DMS53 treated with DMSO at 0.1 percent for 48 hours (cell line): Measurements from ENCODE around the gene SPIB.
A peak's percentile ranks its signal among the peaks of the same experiment; 100 is the strongest.
"Not testable (repeated sequence)": the region's sequence is repeated elsewhere in the genome, so short reads cannot be mapped to it uniquely, and the experiment has no call there.

Experiments used
- DNase-seq: peaks from one replicate; lab custom pipeline; 2025; ENCODE audit not compliant: unreplicated experiment; lab: John Stamatoyannopoulos, UW

SPIB gene

DNA sequence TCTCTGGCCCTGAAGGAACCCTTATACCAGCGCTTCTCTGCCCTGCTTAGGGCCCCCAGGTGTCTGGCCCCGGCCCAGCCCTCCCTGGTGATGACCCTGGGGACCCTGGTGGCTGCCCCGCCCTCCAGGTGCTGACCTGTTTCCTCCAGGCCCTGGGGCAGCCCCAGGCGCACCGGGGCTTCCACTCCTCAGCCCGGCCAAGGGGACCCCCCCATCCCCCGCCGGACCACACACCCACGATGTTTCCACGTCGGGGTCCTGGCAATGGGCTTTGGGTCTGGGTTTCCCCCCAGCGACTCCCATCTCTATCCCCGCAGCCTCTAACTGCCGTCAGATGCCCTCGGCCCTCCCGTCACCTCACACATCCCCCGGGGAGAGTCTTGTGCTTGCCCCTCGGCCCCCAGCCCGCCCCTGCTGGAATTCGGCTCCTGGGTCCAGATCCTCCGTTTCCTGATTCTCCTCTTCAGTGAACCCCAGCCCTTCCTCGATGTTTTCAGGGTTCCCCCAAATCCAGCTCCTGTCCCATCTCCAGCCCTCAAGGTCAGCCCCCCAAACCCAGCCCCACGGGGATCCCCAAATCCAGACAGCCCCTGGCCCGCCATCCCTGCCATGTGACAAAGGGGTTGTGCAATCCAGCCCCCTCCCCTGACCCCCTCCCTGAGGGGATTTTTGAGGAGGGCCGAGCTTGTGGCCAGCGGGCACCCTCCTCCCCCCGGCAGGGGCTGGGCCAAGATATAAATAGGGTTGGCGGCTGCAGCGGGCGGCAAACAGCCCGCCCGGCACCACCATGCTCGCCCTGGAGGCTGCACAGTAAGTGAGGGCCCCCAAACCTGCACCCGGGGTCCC is at the start of gene SPIB:
TSS of gene SPIB (plus strand) at position 763 of the 846 bp plus-strand sequence. CDS start at position 788, 25 bp downstream.
- no peak for DNase-seq

DNA sequence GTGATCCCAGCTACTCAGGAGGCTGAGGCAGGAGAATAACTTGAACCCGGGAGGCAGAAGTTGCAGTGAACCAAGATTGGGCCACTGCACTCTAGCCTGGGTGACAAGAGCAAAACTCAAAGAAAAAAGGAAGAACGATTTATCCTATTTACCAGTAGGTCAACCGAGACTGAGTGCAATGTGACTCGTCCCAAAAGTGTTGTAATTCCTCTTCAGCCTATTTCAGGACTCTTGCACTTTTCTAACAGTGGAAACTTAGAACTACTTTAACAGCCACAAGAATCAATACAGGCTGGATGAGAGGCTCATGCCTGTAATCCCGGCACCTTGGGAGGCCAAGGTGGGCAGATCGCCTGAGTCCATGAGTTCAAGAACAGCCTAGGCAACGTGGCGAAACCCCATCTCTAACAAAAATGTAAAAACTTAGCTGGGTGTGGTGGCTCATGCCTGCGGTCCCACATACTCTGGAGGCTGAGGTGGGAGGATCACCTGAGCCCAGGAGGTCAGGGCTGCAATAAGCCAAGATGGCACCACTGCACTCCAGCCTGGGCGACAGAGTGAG is 46.7 kb upstream of the SPIB start:
- no peak for DNase-seq

DNA sequence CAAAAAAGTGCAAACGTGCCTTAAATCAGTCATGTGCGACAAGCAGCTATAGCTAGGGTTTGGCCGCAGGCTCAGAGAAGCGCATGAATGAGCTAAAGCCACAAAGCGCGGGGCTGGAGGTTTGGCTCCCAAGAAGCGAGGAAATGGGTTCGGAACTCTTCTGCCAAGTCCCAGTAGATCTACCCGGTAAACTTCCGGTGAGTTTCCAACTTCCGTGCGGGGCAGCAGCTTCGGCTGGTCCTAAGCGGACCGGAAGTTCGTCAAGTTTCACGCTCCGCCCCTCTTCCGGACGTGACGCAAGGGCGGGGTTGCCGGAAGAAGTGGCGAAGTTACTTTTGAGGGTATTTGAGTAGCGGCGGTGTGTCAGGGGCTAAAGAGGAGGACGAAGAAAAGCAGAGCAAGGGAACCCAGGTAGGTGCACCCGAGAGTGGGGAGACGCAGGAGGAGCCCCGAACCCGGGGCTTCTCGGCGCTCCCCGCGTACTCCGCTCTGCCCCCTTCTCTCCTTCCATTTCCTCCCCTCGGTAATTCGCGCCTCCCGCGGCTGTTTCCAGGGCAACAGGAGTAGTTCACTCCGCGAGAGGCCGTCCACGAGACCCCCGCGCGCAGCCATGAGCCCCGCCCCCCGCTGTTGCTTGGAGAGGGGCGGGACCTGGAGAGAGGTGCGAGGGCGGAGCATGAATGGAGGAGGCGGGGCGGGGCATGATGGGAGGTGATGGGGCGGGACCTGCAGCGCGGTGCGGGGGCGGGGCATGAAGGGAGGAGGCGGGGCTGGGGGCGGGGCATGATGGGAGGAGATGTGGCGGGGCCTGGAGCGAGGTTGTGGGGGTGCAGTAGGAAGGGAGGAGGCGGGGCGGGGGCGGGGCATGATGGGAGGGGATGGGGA is 42.3 kb upstream of the SPIB start, which contains the start of gene NR1H2:
TSS of gene NR1H2 (plus strand) at position 292 of the 885 bp plus-strand sequence. CDS start 1,149 bp downstream, outside the sequence.
- DNase-seq = peak; percentile 75

DNA sequence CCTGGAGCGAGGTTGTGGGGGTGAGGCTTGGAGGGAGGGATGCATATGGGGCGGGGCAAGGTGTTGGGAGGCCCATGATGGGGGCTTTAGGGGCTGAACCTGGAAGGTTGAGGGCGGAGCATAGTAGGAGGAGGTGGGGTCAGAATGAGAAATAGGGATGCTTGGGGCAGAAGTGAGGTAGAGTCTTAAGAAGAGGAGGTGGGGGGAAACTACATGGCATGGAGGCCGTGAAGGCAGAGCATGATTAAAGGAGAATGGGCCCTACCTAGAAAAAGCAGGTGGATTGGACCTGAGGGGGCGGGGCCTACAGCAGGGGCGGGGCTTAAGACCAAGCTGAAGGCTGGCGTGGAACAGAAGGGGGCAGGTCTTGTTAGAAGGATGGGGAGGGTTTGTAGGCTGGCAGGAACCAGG is 41.7 kb upstream of the SPIB start:
- no peak for DNase-seq

DNA sequence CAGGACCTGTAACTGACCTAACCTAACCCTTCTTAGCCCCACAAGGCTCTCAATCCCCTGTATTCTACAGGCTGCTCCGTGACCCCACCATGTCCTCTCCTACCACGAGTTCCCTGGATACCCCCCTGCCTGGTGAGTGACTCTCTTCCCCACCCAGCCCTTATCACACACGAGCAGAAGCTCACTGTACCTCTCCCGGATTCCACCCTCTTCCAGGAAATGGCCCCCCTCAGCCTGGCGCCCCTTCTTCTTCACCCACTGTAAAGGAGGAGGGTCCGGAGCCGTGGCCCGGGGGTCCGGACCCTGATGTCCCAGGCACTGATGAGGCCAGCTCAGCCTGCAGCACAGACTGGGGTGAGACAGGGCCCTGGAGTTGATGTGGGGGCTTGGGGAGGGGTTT is 41.2 kb upstream of the SPIB start:
- no peak for DNase-seq

DNA sequence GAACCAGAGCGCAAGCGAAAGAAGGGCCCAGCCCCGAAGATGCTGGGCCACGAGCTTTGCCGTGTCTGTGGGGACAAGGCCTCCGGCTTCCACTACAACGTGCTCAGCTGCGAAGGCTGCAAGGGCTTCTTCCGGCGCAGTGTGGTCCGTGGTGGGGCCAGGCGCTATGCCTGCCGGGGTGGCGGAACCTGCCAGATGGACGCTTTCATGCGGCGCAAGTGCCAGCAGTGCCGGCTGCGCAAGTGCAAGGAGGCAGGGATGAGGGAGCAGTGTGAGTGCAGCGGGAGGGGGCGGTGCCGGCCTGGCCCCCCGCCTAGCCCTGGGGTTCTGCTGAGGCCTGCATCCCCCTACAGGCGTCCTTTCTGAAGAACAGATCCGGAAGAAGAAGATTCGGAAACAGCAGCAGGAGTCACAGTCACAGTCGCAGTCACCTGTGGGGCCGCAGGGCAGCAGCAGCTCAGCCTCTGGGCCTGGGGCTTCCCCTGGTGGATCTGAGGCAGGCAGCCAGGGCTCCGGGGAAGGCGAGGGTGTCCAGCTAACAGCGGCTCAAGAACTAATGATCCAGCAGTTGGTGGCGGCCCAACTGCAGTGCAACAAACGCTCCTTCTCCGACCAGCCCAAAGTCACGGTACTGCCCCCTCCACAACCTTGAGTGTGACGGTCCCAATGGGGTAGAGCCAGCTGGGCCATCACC is 40.4 kb upstream of the SPIB start:
- no peak for DNase-seq

DNA sequence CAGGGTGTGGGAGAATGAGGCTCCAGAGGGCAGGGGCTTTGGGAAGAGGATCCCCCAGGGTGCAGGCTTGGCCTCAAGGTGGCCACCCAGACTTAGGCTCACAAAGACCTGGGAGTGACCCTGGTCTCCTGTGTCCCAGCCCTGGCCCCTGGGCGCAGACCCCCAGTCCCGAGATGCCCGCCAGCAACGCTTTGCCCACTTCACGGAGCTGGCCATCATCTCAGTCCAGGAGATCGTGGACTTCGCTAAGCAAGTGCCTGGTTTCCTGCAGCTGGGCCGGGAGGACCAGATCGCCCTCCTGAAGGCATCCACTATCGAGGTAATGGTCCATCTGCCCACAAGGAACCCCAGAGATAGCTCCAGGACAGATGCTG is 39.9 kb upstream of the SPIB start:
- DNase-seq = no peak

DNA sequence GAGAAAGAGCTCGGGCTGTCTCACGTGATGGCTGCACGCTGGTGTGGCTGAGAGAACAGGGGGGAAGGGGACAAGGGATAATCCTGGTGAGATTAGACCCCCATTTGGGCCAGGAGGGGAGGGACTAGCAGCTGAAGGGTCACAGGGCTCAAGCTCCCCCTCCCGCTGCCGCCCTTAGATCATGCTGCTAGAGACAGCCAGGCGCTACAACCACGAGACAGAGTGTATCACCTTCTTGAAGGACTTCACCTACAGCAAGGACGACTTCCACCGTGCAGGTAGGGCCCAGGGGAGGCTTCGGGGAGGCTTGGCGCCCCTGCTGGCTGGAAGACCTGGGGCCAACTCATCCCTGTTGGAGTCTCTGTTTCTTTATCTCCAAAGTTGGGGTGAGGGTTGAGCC is 39.1 kb upstream of the SPIB start:
- no peak for DNase-seq

DNA sequence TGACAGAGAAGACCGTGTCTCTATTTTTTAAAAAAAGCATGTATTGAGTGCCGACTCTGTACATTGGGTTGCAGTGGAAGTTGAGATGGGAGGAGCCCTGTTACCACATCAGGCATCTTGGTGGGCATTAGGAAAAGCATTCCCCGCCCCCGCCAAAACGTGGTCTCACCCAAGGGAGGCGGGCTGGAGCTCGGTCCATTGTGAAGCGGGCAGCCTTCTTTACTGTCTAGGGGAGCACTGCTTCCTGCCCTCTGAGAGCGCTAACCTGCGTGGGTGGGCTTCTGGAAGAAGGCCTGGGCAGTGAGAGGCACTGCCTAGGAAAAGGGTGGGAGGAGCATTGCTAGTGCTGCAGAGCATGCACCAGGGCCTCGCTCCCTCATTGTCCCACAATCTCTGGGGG is 38.6 kb upstream of the SPIB start:
- DNase-seq = no peak

DNA sequence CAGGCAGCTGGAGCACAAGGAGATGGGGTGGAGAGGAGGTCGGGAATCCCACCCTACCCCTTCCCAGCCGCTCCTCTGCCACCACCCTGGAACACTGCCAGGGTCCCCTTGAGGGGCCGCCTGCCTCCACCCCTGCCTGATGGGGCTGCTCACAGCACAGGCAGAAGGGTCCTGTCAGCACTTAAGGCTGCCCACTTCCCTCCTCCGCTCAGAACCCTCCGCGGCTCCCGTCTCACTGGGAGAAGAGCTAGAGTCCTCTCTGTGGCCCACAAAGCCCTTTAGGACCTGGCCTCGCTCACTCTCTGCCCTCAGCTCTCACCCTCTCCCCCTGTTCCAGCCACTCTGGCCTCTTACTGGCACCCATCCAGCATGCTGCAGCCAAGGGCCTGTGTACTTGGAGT is 38.0 kb upstream of the SPIB start:
- no peak for DNase-seq

DNA sequence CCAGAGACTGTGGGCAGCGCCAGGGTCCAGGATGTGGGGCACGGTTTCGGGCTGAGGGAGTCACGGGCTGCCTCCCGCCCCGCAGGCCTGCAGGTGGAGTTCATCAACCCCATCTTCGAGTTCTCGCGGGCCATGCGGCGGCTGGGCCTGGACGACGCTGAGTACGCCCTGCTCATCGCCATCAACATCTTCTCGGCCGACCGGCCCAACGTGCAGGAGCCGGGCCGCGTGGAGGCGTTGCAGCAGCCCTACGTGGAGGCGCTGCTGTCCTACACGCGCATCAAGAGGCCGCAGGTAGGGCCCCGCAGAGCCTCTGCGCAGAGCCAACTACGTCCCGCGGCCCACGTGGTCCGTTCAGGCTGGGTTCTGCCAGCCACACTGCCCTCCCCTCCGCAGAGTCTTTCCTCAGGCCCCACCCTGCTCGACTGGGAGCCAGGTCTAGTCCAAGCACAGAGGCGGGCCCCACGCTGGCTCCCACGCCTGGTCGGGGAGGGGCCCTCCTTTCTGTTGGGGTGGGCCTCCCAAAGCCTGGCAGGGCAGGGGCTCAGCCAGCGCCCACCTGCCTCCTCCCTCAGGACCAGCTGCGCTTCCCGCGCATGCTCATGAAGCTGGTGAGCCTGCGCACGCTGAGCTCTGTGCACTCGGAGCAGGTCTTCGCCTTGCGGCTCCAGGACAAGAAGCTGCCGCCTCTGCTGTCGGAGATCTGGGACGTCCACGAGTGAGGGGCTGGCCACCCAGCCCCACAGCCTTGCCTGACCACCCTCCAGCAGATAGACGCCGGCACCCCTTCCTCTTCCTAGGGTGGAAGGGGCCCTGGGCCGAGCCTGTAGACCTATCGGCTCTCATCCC is 36.6 kb upstream of the SPIB start:
- no peak for DNase-seq

DNA sequence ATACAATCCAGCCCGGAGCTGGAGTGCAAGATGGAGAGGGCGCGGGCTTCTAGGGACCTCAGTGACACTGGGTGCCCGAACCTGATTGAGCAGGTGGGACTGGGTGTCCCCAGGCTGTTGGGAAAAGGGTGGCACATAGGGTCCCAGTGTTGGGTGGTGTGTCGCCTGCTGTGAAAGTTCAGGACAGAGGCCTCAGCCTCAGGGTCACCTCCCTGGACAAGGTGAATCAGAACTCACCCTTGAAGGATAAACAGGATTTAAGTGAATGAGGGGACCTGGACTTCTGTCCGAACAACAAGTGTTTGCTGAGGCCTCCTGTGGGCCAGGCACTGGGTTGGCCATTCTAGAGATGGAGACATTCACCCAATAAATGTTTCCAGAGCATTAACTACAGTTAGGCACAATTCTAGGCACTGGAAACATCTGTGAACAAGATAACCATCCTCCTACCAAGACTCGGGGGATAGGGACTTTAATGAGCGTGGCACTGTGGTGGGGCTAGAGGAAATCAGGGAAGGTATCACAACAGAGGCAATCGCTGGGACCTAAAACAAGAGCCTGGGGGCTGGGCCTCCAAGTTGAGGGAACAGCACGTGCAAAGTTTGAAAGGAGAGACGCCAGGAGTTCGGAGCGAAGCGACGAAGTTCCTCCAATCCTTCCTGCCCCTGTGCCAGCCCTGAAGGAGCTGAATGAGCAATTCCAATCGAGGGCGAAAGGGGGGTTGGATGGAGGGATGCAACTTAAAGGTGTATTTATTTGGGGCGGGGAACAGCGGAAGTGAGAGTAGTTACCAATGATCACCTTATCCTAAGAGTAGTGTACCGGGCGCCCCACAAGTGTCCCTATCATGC is 35.5 kb upstream of the SPIB start:
- DNase-seq = no peak

DNA sequence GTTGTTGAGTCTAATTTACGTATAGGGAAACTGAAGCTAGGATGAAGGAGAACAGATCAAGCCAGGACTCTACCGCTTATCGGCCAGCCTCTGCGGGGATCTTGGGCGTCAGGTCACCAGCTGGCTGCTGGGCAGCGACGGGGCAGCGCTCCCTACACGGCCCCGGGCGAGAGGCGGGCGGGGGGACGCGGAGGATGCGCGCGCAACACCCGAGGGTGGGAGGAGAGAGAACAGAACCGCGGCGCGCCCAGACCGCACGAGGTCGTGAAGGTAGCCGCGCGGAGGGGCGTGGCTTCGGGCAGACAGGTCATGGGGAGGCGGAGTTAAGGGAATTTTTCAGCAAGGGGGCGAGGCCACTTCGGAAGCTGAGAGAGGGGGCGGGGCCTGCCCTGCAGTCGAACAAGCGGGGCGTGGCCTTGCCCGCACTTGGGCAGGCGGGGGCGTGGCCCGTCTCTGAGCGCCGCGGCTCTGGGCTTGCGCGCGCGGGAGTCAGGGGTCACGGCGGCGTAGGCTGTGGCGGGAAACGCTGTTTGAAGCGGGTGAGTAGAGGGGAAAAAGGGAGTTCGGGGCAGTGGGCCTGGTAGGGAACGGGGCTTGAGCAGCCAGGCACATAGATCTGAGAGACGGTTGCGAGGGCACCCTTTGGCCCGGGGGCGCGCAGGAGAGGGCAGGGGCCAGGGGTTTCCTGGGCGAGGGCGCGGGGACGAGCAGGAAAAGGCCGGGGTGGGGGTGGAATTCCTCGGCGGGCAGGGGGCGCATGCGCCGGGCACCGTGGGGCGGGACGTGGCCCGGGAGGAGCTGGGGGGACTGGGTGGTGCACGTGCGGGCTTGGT is 34.7 kb upstream of the SPIB start, which contains the start of gene POLD1:
TSS of gene POLD1 (plus strand) at position 496 of the 833 bp plus-strand sequence. CDS start 14,505 bp downstream, outside the sequence.
- DNase-seq = peak; percentile 85

DNA sequence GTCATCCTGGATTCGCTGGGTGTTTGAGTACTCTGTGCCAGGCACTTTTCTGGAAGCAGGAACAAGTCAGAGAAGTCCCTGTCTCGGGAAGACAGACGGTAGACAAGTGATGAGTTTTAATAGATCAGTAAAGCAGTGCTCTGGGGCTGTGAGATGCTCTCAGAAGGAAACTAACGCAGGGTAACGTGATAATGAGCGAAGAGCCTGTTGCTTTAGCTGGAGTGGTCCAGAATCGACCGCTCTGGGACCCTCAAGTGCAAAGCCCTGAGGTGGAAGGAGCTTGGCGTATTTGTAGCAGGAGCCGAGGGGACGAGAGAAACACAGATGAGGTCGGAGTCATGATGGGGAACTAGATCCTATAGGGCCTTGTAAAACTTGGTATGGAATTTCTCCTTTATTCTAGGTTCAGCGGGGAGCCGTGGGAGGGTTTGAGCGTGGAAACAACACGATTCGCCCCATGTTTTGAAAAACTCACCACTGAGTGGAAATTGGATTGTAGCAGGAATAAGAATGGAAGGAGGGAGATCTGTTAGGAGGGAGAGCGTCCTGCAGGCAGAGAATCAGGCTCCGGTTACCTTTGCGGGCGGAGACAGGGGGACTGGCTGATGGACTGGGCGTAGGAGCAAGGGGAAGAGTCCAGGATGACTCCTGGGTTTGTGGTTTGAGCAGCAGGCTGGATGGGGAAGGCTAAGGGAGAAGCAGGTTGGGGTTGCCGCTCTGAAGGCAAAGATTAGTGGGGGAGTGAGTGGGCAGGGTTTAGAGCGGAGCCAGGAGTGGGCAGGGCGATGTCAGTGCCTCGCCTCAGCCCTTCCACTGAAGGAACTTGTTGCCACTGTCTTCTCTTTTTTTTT is 33.8 kb upstream of the SPIB start:
- no peak for DNase-seq

DNA sequence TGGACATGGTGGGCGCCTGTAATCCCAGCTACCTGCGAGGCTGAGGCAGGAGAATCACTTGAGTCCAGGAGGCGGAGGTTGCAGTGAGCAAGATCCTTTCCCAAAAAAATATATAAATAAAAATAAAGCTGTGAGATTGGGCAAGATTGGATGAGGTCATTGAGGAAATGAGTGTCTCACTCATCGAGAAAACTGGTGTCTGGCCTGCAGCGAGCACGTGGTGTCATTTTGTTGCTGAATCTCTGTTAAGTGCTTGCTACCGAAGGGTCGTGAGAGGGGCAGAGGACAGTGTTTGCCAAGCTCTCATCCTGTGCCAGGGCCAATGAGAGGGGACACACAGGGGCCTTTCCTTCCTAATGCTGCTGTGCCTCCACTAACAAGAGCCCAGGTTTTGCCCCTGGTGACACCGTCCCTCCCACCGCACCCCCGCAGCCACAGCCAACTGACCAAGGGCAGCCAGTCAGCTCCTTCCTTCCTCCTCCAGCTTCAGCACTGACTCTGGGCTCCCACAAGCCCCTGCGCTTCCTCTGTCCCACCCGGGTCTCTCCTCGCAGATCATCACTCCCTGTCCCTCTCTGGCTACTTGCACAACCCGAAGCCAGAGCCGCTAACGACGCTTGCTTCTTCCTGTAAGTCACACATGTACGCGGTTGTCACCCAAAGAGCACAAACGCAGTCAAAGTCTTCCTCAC is 31.4 kb upstream of the SPIB start:
- DNase-seq = no peak

DNA sequence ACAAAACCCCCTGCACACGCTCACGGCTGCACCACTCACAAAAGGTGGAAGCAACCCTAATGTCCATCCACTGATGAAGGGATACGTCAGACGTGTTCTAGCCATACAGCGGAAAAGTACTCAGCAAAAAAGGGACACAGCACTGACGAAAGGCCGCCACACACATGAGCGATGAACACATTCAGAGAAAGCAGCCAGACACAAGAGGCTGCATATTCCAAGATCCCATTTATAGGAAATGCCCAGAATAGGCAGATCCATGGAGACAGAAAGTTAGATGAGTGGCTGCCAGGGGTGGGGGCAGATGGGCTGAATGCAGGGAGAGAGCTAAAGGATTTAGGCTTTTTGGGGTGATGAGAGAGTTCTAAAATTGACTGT is 30.9 kb upstream of the SPIB start:
- no peak for DNase-seq

DNA sequence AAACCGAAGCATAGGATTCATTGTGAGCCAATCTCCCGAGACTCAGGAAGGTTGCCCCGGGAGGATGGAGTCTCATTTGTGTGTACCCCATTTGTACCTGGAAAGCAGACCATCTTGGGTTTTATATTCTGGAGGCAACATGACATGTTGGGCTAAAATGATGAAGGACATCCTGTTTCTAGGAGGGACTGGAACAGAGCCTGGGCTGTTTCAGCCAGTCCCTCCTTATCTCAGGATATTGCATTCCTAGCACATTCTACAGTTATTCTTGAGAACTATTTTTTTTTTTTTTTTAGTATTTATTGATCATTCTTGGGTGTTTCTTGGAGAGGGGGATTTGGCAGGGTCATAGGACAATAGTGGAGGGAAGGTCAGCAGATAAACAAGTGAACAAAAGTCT is 28.4 kb upstream of the SPIB start:
- DNase-seq = not testable (repeated sequence)
